Effector memory CD8-positive, alpha-beta T cell (primary cell): ENCODE results near the gene DMWD.

Experiments used
- ATAC-seq: fragments of 150-1000 bp; cut with Tn5 transposase; replicated peaks from 2 replicates; pipeline ENCODE4 v1.10.0; 2021; ENCODE audit warnings: mild to moderate bottlenecking, moderate library complexity
- DNase-seq, 3 experiments: peaks; one replicate each; pipeline ENCODE4 v3.0.0; 2021
- H3K27ac Mint-ChIP-seq, 2 donors: one replicate each; pipeline ENCODE4 v1.8.0; 2022; ENCODE audit warnings: mild to moderate bottlenecking in 2 of 2, mixed read lengths in 2 of 2, moderate library complexity in 2 of 2
- H3K27me3 Mint-ChIP-seq, 2 donors: one replicate each; pipeline ENCODE4 v1.8.0; 2022; ENCODE audit warnings: mixed read lengths in 2 of 2
- H3K36me3 Mint-ChIP-seq: one replicate; pipeline ENCODE4 v1.8.0; 2022; ENCODE audit warnings: mild to moderate bottlenecking, moderate library complexity, mixed read lengths; ENCODE audit not compliant: insufficient read depth
- H3K4me1 Mint-ChIP-seq, 2 donors: one replicate each; pipeline ENCODE4 v1.8.0; 2022; ENCODE audit warnings: low read depth in 2 of 2, mixed read lengths in 2 of 2
- H3K4me3 Mint-ChIP-seq, 2 donors: one replicate each; pipeline ENCODE4 v1.8.0; 2022; ENCODE audit warnings: mild to moderate bottlenecking in 2 of 2, mixed read lengths in 2 of 2, moderate library complexity in 2 of 2
- H3K9me3 Mint-ChIP-seq, 2 donors: one replicate each; pipeline ENCODE4 v1.8.0; 2022; ENCODE audit warnings: mixed read lengths in 2 of 2

The DMWD gene

DNA sequence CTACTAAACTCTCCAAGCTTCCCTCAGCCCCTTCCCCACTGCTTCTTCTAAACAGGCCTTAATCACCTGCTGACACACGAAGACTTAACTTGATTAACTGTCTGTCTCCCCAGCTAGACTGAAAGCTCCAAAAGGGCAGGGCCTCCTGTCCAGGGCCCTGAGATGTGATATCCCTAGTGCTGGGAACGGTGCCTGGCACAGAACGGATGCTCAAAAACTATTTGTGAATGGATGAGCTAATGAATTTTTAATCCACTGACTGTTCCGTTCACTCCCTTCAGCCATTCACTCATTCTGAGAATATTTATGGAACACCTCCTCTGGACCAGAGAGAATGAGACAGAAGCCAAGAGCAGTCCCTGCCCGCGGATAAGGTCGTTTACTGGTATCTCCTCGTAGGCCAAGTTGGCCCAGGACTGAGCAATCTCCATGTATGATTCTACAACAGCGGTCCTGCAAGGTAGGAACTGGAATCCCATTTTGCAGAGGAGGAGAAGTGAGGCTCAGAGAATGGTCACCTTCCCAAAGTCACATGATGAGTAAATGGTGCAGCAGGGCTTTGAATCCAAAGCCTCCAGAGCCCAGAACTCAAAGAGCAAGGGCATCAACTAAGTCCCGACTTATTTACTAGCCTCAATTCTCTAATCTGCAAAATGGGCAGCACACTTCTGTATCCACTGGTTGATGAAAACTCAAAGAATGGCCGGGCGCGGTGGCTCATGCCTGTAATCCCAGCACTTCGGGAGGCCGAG, 3.4 kb downstream of the DMWD start:
- ATAC-seq: no peak
- Mint-ChIP-seq H3K4me1 (peaks cover 36 to 38% of the 10 kb centered on the region in 2 donors), H3K4me3 (no peak overlapping the region), H3K27ac (no peak overlapping the region), H3K9me3 (no peaks in the 10 kb centered on the region), H3K36me3 (peaks cover 41% of the 10 kb centered on the region), H3K27me3 (no peaks in the 10 kb centered on the region)
- DNase-seq: no peak

DNA sequence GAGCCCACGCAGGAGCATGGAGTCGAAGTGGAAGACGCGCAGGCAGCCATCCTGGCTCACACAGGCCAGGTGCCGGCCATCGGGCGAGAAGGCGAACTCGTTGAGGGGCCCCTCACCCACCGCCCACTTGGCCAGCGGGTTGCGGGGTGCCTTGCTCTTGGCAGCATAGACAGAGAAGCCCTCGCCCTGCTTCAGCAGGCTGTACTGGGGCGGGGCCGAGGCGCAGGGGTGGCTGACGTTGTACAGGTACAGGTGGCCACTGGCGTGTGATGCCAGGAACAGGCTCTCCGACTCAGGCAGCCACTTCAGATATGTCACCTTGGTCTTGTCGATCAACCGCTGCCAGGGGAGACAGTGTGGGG, 6.1 kb downstream of the DMWD start:
- Mint-ChIP-seq H3K36me3 (peaks cover 19% of the 10 kb centered on the region), H3K9me3 (no peaks in the 10 kb centered on the region), H3K27ac (no peak overlapping the region), H3K4me3 (no peak overlapping the region), H3K4me1 (peaks cover 16 to 20% of the 10 kb centered on the region in 2 donors), H3K27me3 (no peaks in the 10 kb centered on the region)
- ATAC-seq: no peak
- no peak for DNase-seq

DNA sequence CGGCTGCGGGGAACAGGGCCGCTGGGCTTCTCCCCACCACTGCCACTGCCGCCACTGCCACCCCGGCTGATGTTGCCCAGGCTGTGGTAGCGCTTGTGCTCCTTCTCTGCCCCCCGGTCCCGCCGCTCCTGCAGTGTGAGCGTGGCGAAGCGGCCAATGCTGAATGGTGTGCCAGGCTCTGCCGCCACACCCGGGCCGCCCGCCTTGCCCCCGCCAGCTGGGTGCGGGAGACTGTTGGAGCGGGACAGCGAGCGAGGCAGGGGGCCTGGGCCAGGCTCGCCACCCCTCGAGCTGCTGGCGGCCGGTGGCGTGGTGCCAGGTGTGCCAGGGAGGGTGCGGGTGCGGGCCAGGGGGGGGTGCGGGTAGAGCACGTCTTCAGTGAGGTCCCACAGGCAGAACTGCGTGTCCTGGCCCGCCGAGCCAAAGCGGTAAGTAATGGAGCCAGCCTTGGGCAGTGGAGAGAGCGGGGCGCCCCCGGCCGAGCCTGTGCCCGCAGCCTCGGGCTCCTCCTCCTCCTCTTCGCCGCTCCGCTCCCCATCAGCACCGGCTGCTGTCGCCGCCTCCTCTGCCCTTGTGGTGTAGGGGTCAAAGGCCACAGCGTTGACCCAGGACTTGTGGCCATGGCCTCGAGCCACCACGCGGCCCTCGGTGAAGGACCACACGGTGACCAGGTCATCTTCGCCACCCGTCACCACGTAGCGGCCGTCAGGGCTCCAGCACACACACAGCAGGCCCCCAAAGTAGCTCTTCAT, 6.7 kb downstream of the DMWD start:
- DNase-seq: no peak
- Mint-ChIP-seq H3K4me3 (no peak overlapping the region), H3K36me3 (peaks cover 19% of the 10 kb centered on the region), H3K9me3 (no peaks in the 10 kb centered on the region), H3K4me1 (peaks cover 13 to 17% of the 10 kb centered on the region in 2 donors), H3K27me3 (peaks cover 0 to 4% of the 10 kb centered on the region in 2 donors), H3K27ac (no peak overlapping the region)
- ATAC-seq: no peak

DNA sequence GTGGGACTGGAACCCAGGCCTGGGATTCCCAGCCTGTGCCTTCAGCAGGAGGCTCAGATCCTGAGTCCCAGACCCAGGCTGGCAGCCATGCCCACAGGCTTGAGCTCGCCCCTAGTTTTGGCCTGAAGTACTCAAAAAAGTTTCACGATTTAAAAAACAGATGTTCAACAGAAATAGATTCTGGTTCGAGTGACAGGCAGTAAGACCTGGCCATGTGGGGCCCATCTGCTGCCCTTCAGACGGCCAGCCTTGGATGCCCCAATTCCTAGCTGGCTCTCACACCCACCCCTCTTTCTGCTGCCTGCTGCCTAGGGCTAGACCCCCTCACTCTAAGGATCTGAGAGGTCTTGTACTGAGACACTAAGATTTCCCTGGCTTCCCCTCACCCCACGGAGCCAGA, 7.5 kb downstream of the DMWD start:
- no peak overlapping the region for H3K27ac Mint-ChIP-seq
- DNase-seq (no peak), ATAC-seq (no peak)

GRCh38 chr19:45784096-45784495, 8.5 kb downstream of the DMWD start:
- no peak overlapping the region for H3K27ac Mint-ChIP-seq
- no peaks in the 10 kb centered on the region for H3K9me3 Mint-ChIP-seq
- no peak overlapping the region for H3K4me3 Mint-ChIP-seq
- no peak for DNase-seq
- peaks cover 3 to 22% of the 10 kb centered on the region in 2 donors for H3K27me3 Mint-ChIP-seq
- peaks cover 10% of the 10 kb centered on the region for H3K36me3 Mint-ChIP-seq
- H3K4me1 Mint-ChIP-seq: peaks cover 19 to 22% of the 10 kb centered on the region in 2 donors
- ATAC-seq: no peak

More for the DNA sequence above, 7.5 kb downstream of the DMWD start:
- H3K27me3 Mint-ChIP-seq: peaks cover 0 to 12% of the 10 kb centered on the region in 2 donors
- no peaks in the 10 kb centered on the region for H3K9me3 Mint-ChIP-seq
- H3K4me3 Mint-ChIP-seq: no peak overlapping the region
- H3K4me1 Mint-ChIP-seq: peaks cover 12 to 13% of the 10 kb centered on the region in 2 donors
- H3K36me3 Mint-ChIP-seq: peaks cover 15% of the 10 kb centered on the region

DNA sequence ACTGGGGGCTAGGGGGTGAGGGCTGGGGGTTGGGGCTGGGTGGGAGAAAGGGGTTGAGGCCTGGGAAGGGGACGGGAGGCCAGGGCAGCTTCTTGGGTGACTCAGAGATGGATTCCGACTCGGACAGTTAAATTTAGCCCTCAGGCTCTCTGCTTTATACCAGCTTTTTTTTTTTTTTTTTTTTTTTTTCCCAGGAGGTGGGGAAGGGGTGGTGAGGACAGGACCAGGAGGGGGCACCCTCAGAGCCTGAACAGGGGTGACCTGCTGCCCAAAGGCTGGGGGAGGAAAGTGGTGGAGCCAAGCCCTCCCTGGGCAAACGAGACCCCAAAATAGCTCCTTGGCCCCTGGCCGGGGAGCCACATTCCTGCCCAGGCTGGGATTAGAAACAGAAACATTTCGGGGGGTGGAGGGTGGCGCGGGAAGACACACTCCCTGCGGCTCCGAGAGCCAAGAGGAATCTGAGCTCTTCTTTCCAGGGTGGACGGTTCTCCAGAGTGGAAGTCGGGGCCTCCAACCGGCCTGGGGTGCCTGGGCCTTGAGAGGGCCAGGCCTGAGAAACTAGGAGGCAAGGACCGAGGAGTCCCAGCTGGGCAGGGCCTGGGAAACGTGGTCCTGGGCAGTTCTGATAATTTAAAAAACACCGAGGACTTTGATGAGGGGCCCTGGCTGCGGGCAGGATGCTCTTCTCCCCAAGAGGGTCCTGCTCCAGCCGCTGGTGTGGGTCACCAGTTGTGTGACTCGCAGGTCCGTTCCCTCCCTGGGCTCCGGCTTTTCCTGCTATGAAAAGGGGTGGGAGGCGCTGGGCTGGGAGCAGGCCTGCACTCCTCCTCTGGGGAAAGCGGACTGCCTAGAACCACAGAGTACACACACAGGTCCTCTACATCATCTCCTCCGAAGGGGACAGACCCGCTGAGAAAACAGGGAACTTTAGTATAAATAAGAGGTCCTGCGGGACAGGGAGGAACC, 9.5 kb downstream of the DMWD start:
- H3K27ac Mint-ChIP-seq: no peak overlapping the region
- ATAC-seq (no peak), DNase-seq (no peak)
- H3K9me3 Mint-ChIP-seq: no peaks in the 10 kb centered on the region
- peaks cover 6 to 28% of the 10 kb centered on the region in 2 donors for H3K27me3 Mint-ChIP-seq
- H3K4me1 Mint-ChIP-seq: peaks cover 26 to 27% of the 10 kb centered on the region in 2 donors
- H3K36me3 Mint-ChIP-seq: peaks cover 8% of the 10 kb centered on the region
- H3K4me3 Mint-ChIP-seq: no peak overlapping the region

GRCh38 chr19:45782162-45782691, 10.4 kb downstream of the DMWD start, which contains the start of gene DMPK:
DMPK (minus strand) TSS chr19:45782490; CDS start chr19:45782352, 138 bp downstream.
- Mint-ChIP-seq H3K9me3 (no peaks in the 10 kb centered on the region), H3K4me1 (peaks cover 21 to 25% of the 10 kb centered on the region in 2 donors), H3K27me3 (peaks cover 6 to 28% of the 10 kb centered on the region in 2 donors), H3K27ac (no peak within 1 kb of the TSS), H3K4me3 (no peak within 1 kb of the TSS), H3K36me3 (peaks cover 9% of the 10 kb centered on the region)
- no peak for DNase-seq
- ATAC-seq: no peak

GRCh38 chr19:45781214-45782161, 11.2 kb downstream of the DMWD start:
- ATAC-seq (no peak), DNase-seq (no peak)
- no peak overlapping the region for H3K4me3 Mint-ChIP-seq
- peaks cover 11% of the 10 kb centered on the region for H3K36me3 Mint-ChIP-seq
- peaks cover 21 to 25% of the 10 kb centered on the region in 2 donors for H3K4me1 Mint-ChIP-seq
- H3K27me3 Mint-ChIP-seq: peaks cover 6 to 28% of the 10 kb centered on the region in 2 donors
- H3K9me3 Mint-ChIP-seq: no peaks in the 10 kb centered on the region
- no peak overlapping the region for H3K27ac Mint-ChIP-seq

DNA sequence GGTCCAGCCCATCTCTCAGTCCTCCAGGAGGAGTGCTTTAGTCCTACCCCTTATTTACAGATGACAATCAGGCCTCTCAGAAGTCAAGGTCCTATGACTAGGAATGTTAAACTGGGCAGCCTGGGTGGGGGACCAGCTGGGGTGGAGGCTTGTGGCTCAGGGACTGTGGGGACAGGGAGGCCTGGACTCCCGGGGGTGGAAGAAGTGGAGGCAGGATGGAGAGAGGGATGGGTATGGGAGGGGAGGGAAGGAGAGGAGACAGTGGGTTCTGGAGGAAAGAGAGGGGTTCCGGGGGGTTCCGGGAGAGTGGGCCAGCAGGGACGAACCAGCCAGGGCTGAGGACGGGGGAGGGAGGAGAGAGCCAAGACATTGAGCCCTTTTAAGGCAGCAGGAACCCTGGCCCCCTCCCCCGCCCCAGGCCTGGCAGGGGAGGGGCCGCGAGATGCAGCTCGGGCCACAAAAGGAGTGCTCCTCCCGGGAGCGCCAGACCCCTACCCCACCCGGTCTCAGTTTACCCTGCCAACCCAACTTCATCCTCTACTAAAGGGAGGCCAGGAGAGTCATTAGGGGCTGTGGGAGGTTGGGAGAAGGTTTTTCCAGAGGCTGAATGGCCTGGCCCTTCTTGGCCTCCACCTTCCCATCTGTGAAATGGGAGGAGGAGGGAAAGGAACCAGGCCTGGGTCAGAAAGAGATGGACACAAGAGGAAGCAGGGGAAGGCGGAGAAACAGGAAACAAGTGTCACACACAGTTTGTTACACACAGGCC, 12.0 kb downstream of the DMWD start:
- Mint-ChIP-seq H3K27ac (no peak overlapping the region), H3K27me3 (peaks cover 6 to 28% of the 10 kb centered on the region in 2 donors), H3K4me1 (peaks cover 21 to 25% of the 10 kb centered on the region in 2 donors), H3K4me3 (no peak overlapping the region), H3K9me3 (no peaks in the 10 kb centered on the region), H3K36me3 (peaks cover 11% of the 10 kb centered on the region)
- ATAC-seq (no peak), DNase-seq (no peak)

GRCh38 chr19:45780146-45780447, 12.5 kb downstream of the DMWD start:
- Mint-ChIP-seq H3K9me3 (no peaks in the 10 kb centered on the region), H3K27me3 (peaks cover 6 to 28% of the 10 kb centered on the region in 2 donors), H3K4me1 (peaks cover 21 to 25% of the 10 kb centered on the region in 2 donors), H3K36me3 (peaks cover 11% of the 10 kb centered on the region), H3K27ac (no peak overlapping the region), H3K4me3 (peak overlapping the region; percentile 68 to 84)
- DNase-seq (no peak), ATAC-seq (no peak)

DNA sequence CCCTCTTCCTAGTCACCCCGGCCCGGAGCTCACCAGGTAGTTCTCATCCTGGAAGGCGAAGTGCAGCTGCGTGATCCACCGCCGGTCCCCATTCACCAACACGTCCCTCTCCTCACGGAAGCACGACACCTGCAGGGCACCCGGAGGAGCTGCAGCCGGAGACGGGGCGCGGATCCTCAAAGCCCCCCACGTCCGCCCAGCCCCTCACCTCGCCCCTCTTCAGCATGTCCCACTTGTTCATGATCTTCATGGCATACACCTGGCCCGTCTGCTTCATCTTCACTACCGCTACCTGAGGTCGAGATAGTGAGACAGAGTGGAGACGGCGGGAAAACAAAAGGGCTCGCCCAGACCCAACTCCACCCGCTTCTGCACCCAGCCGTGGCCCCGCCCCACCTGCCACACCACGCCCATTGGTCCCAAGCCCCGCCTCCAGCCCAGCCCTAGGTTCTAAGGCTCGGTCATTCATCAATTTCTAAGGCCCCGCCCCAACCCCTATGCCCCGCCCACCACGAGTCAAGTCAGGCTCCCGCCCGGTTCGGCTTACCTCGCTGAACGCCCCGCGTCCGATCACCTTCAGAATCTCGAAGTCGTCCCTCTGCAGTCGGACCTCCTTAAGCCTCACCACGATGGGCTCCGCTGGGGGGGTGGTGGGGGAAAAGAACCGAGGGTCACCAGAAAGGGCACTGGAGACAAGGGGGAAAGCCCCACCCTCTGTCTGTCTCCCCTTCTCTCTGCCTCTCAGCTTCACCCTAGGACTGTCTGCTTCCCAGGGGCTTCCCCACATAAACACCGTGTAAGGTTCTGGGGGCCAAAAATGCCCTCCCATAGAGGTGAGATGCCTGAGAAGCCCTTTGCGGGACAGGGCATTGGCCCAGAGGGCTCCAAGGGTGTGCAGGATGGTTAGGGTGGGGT, 13.2 kb downstream of the DMWD start:
- Mint-ChIP-seq H3K27ac (no peak overlapping the region), H3K36me3 (peaks cover 11% of the 10 kb centered on the region), H3K4me1 (peaks cover 21 to 25% of the 10 kb centered on the region in 2 donors), H3K9me3 (no peaks in the 10 kb centered on the region), H3K27me3 (peaks cover 6 to 28% of the 10 kb centered on the region in 2 donors), H3K4me3 (peak overlapping the region; percentile 68 to 84)
- peak; percentile 92 for ATAC-seq
- DNase-seq: peak; percentile 81 to 88 (median 82)
